ENCODE results near the gene SPPL2A. TPM values are rescaled to one million over a fixed set of nuclear protein-coding genes. Genes with fewer than 3 reads are reported as not detected.

SPPL2A gene
- total and polyA plus RNA-seq, 12 donors = 20.1 to 152 (median 95.3) TPM

- H3K4me1 ChIP-seq = no peaks in the 10 kb centered on the region
- H3K36me3 ChIP-seq = peaks cover 0 to 100% (median 44%) of the 10 kb centered on the region in 9 donors
- no peak overlapping the region for H3K27ac ChIP-seq
- H3K4me3 ChIP-seq = no peak overlapping the region
- ATAC-seq (peak in 1 of 8 donors; percentile 87), DNase-seq (no peak)
- H3K9me3 ChIP-seq = no peaks in the 10 kb centered on the region
- 62 to 65% methylated on average over 3 of the region's 3 CpGs for WGBS, 2 donors
- TF ChIP-seq, protein P1, sequence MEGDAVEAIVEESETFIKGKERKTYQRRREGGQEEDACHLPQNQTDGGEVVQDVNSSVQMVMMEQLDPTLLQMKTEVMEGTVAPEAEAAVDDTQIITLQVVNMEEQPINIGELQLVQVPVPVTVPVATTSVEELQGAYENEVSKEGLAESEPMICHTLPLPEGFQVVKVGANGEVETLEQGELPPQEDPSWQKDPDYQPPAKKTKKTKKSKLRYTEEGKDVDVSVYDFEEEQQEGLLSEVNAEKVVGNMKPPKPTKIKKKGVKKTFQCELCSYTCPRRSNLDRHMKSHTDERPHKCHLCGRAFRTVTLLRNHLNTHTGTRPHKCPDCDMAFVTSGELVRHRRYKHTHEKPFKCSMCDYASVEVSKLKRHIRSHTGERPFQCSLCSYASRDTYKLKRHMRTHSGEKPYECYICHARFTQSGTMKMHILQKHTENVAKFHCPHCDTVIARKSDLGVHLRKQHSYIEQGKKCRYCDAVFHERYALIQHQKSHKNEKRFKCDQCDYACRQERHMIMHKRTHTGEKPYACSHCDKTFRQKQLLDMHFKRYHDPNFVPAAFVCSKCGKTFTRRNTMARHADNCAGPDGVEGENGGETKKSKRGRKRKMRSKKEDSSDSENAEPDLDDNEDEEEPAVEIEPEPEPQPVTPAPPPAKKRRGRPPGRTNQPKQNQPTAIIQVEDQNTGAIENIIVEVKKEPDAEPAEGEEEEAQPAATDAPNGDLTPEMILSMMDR (IDR thresholded peaks at IDR 0.05) = no peak
- intact Hi-C loops (cut with DNase I) = no loop called here
- no peaks in the 10 kb centered on the region for H3K27me3 ChIP-seq
Measured at GRCh38 chr15:50740955-50741354, 24.6 kb downstream of the SPPL2A start.

DNA sequence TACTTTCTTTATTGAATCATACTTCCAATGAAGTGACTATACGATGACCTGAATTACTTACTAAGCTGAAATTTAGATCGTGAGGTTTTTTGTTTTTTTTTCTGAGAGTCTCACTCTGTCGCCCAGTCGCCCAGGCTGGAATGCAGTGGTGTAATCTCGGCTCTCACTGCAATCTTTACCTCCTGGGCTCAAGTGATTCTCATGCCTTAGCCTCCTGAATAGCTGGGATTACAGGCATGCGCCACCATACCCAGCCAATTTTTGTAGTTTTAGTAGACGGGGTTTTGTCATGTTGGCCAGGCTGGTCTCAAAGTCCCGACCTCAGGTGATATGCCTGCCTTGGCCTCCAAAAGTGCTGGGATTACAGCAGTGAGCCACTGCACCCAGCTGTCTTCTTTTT lies 28.7 kb downstream of the SPPL2A start:
- no peaks in the 10 kb centered on the region for H3K4me1 ChIP-seq
- H3K27me3 ChIP-seq = no peaks in the 10 kb centered on the region
- DNase-seq (no peak), ATAC-seq (no peak)
- peaks cover 0 to 100% (median 58%) of the 10 kb centered on the region in 9 donors for H3K36me3 ChIP-seq
- TF ChIP-seq, protein P1 (IDR thresholded peaks at IDR 0.05) = no peak
- no peak overlapping the region for H3K27ac ChIP-seq
- H3K4me3 ChIP-seq = no peak overlapping the region
- H3K9me3 ChIP-seq = peaks cover 0 to 6% (median 0%) of the 10 kb centered on the region in 11 donors
- intact Hi-C loops (cut with DNase I) = loop anchor here in 1 of 10 donors (5.0 kb wide), 1 partner anchor 50 kb away; no protein-coding TSS in a partner anchor
- 71 to 82% methylated on average over 8 of the region's 8 CpGs for WGBS, 2 donors

DNA sequence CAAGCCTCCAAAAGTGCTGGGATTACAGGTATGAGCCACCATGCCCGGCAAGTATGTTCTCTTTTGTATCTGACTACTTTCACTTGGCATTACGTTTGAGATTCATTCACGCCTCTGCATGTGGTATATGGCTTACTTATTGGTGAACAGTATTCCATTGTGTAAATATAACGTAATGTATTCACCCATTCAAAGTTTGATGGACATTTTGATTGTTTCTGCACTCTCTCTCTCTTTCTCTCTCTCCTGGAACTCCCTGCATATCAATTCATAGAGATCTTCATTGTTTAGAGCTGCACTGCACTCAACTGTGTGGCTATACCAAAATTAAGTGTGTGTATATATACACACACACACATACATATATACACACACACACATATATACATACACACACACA lies 30.4 kb downstream of the SPPL2A start:
- no peaks in the 10 kb centered on the region for H3K27me3 ChIP-seq
- ATAC-seq = no peak
- no peak overlapping the region for H3K27ac ChIP-seq
- H3K4me3 ChIP-seq = no peak overlapping the region
- peaks cover 0 to 6% (median 0%) of the 10 kb centered on the region in 11 donors for H3K9me3 ChIP-seq
- H3K4me1 ChIP-seq = no peaks in the 10 kb centered on the region
- 82 to 90% methylated on average over 4 of the region's 4 CpGs for WGBS, 2 donors
- H3K36me3 ChIP-seq = peaks cover 0 to 100% (median 58%) of the 10 kb centered on the region in 9 donors
- intact Hi-C loops (cut with DNase I) = loop anchor here in 1 of 10 donors (5.0 kb wide), 1 partner anchor 52 kb away; no protein-coding TSS in a partner anchor
- DNase-seq = no peak
- TF ChIP-seq, protein P1 (IDR thresholded peaks at IDR 0.05) = no peak

GRCh38 chr15:50726315-50726714 lies 39.2 kb downstream of the SPPL2A start:
- H3K4me1 ChIP-seq = no peaks in the 10 kb centered on the region
- DNase-seq = no peak
- intact Hi-C loops (cut with DNase I) = no loop called here
- peaks cover 0 to 100% (median 50%) of the 10 kb centered on the region in 9 donors for H3K36me3 ChIP-seq
- H3K27ac ChIP-seq = no peak overlapping the region
- no peaks in the 10 kb centered on the region for H3K27me3 ChIP-seq
- no peak for ATAC-seq
- no peak overlapping the region for H3K4me3 ChIP-seq
- no peaks in the 10 kb centered on the region for H3K9me3 ChIP-seq
- TF ChIP-seq, protein P1 (IDR thresholded peaks at IDR 0.05) = no peak
- 98 to 100% methylated on average over 1 of the region's 1 CpG for WGBS, 2 donors
